GM18519 (cell line): ENCODE measurements around the gene FGF21.

ENCODE experiments used
- ATAC-seq: cut with Tn5 transposase; IDR thresholded peaks from one replicate; pipeline ENCODE4 v1.9.1; 2021; ENCODE audit warnings: mild to moderate bottlenecking, moderate library complexity; ENCODE audit not compliant: unreplicated experiment, low FRiP score

FGF21 gene

DNA sequence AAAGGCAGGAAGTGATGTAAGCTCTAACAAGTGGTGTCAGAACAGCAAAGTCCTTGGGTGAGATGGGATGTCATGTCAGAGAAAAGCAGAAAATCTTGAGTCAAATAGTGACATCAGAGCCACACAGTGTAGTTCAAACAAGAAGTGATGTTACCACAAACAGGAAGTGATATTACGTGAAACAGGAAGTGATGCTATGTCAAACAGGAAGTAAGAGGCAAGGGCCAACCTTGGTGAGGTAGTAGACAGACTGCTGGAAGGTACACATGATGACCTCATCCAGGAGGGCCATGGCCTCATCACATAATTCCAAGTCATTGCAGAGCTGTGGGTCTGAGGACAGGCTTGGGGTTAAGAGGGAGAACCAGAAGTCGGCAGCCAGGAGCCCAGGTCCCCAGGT, 28.8 kb upstream of the FGF21 start:
- no peak for ATAC-seq

DNA sequence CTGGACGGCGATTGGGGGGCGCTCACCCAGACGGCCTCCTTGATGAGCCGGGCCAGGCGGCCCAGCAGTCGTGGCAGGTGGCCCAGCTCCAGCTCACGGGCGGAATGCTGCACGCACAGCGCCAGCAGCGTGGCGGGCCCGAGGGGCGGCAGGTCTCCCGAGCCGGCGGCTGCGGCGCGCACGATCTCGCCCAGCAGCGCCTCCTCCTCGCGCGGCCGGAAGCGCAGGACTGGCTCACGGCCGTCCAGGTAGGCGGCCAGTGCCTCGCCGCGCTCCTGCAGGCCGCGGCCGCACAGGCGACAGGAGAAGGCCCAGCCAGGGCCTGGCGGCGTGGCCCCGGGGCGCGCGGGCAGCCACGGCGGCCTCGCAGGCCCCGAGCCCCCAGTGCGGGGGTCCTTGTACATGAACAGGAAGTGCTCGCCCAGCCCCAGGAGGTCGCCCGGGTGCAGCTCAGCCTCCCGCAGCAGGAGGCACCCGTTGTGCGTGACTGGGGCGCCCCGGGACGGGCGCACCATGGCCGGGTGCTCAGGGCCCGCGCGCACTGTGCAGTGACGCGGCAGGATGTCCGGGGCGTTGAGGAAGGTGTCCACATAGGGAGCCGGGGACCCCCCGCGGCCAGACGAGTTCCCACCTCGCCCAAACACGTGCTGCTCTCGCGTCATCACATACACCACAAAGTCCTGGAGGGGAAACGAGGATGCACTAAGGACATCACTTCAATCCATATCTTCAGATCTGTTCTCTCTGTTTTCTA, 26.2 kb upstream of the FGF21 start:
- no peak for ATAC-seq

DNA sequence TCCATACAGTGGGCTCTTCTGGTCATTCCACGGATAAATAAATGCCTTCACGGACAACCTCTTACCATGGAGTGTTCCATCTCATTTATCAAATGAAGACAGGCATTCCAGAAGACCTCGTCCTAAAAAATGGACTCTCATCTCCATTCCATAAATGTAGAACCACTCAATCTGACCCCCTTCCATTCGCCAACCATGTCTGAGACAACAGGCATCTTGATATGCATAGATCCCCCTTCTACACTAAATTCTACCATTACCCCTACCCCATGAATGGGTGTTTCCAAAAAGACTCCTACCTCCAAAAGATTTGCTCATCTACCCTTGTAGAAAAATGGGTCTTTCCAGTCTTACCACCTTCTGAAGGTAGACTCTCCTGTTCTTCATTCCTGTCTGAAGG, 23.9 kb upstream of the FGF21 start:
- no peak for ATAC-seq

DNA sequence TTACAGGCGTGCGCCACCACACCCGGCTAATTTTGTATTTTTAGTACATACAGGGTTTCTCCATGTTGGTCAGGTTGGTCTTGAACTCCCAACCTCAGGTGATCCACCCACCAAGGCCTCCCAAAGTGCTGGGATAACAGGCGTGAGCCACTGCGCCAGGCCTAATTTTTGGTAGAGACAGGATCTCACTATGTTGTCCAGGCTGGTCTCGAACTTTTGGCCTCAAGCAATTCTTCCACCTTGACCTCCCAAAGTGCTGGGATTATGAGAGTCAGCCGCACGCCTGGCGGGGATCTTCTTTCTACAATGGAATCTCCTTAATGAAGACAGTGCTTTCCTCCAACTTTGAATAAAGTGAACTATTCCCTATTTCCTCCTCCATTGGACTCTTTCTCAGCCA, 20.7 kb upstream of the FGF21 start:
- ATAC-seq: no peak

DNA sequence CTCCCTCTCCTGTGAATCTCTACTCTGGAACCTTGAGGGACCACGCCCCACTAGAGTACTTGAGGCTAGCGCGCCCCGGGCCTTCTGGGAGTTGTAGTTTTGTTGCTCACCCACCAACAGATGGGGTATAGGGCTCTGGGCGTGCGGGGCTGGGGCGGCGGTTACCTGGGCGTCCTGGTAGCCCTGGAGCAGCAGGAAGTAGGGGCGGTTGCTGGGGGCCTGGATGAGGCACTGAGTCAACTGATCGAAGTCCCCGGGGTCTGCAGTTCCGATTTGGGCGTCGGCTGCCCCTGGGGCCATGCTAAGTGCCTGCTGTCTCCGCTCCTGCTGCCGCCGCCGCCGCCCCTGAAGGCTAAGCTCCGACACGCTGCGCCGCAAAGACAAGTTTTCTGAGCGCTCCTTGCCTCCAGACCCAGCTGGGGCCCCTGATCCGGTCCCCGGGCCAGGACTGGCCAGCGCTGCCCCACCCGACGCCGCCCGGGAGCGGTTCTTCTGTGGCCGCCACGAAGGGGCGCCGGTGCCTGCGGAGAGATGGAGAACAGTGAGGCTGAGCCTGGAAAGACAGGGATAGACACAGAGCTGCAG, 20.2 kb upstream of the FGF21 start:
- no peak for ATAC-seq

DNA sequence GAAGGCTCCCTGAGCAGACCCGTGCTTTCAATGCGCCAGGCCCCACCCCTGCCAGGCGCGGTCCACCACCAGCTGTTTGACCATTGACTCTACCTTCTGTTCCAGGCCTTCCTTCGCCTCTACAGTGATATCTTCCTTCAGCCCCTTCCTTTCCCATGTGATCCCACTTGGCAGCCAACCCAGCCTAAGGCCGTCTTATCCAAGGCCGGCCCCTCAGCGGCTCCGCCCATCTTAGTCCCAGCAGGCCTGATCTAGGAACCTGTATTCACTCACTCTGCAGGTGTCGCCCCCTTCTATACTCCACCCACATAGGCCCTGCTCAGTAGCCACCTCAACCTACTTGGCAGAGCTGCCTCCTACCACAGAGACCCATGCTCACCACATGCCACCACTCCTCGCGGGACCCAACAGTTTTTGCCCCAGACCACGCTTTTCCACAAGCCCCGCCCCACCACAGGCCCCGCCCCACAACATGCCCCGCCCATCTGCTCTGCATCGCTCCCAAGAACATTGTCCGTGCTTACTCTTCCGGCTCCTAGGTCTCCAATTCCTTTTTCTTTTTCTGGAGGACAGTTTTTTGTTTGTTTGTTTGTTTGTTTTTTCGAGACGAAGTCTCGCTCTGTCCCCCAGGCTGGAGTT, 17.8 kb upstream of the FGF21 start:
- ATAC-seq: no peak

DNA sequence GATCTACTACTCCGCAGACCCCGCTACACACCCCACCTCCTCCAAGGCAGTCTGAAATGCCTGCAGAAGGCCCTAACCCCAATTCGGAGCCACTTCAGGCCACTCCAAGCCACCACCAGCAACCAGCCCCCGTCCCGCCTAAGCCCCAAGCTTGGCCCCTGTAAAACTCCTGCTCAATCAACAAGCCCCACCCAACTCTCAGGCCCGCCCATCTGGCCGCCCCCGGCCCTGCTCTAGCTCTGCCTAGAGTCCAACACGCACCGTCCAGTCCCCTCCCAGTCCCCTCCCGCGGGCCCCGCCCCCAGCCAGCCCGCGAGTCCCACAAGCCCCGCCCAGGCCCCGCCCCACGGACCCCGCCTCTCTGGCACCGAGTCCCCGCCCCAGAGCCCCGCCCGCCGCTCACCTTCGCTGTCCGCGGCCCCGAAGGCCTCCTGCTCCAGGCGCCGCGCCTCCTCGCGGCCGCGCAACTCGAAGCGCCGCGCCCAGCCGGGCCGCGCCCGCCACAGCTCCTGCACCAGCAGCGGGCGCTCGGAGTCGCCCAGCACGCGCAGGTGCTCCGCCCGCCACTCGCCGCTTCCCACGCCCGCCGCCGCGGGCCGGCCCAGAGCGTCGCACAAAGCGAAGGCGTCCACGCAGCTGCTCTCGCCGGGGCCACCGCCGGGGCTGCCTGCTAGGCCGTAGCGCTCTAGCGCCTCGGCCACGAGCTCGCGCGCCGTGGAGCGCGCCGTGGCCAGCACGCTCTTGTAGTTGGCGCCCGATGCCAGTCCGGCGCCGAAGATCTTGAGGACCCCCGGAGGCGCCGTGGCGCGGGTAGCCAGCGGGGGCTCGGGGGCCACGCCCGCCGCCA, 16.5 kb upstream of the FGF21 start:
- ATAC-seq: peak; percentile 74

DNA sequence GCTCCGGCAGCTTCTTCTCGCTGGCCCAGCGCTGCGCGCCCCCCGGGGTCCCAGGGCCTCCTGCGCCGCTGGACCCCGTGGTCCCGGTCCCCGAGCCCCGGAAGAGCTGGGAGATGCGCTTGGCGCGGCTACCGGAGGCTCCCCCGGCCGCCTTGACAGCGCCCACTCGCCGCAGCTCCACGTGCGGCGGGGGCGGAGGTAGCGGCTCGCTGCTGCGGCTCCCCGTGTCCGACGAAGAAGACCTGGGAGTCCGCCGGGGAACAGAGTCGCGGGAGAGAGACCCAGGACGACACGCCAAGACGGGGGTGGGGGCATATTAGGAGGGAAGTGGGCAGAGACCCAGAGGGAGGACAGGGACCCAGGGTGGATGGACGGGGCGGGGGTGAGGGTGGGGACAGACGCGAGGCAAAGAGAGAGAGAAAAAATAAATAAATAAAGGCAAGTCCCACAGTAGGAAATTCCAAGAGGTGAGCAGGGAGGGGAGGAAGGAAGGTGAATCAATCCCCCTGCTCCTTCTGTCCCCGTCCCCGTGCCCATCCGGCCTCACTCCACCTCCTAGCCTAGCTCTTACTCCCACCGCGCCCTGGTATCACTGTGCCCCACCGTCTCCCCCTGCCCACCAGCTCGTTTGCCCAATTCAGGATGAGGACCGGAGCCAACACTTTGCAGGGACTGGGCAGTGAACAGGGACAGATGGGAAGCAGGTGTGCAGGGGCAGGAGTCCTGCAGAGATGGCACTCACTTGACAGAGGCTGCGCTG, 15.7 kb upstream of the FGF21 start:
- ATAC-seq: peak; percentile 10

DNA sequence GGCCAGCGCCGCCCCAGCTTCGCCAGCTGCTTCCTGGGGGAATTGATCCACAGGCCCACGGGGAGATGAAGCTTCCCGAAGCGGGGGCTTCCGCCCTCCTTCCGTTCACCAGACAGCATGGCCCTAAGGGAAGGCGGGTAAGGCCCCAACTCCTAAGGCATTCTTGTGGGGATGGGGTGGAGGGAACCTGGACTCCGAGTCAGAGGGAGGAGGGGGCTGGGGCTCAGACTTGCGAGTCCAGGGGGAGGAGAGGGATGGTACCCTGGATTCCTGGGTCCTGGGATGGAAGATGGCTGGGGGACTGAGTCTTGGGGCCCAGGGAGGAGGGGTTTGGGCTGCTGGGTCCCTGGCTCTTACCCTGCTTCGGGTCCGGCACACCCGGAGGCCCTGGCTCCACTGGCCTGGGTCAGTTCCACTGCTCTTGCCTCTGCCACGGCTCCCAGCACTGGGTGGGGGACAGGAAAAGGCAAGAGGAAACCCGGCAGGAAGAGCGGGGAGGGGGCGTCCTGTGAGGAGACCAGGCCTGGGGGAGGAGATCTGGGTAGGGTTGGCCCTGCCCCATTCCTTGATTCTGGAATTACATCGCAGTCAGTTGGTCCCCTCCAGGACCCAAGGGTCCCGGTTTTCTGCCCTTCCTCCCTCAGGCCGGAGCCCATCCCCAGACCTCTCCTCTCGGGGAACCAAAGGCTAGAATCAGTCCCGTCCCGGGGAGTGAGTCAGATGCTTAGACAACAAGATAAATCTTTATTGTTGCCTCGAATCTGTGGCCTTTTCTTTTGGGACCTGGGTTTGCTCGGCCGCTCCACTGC, 15.0 kb upstream of the FGF21 start, which contains the start of gene RASIP1:
Gene RASIP1, minus strand, starts transcription at position 447 of the 809 bp plus-strand sequence. Its CDS starts 328 bp downstream, at position 119.
- no peak for ATAC-seq

DNA sequence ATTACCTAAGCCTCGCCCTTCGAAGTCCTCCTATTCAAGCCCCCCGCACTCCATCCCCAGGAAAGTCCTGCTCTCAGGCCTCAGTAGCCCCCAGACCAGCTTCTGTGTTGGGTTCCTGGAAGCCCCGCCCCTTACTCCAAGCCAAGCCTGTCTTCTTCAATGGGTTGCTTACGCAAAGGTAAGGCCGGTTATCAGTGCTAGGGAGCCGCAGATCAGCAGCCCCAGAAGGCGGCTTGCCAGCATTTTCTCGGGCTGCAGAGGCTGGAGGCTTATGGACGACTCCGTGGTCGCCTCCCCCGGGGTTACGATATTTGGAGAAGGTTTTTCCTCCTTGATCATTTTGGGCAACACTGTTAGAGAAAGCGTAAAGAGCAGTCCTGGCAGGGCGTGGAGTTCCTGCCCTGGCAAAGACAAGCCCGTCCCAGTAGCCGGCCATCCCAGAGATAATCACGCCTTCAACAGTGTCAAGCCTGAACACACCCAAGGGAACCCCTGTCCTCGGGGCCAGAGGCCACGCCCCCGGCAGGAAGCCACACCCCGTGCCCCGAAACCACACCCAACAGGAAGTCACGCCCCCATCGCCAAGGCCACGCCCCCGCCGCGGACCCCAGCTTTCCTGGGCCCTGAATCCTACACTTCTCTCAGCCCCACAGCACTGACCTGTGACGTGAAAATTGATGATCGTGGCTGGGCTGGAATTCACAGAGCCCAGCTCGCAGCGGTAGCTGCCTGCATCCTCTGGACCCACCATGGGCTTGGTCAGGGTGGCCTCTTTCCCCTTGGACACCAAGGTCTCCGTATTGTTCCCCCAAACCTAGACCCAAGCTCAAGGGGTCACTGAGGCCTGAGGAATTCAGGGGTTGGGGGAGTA, 14.0 kb upstream of the FGF21 start:
- no peak for ATAC-seq

DNA sequence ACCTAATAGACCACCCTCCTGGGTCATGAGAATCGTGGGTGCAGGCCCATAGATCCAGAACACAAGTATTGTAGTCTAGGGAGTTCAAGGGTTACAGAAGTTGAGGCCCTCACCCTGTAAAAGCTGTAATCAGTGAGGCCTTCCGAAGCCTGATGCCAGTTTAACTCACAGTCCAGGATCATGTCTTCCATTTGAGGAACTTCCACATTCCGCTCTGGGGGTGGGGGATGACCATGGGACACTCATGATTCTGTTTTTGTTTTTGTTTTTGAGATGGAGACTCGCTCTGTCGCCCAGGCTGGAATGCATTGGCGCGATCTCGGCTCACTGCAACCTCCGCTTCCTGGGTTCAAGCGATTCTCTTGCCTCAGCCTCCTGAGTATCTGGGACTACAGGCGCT, 13.2 kb upstream of the FGF21 start:
- ATAC-seq: no peak

DNA sequence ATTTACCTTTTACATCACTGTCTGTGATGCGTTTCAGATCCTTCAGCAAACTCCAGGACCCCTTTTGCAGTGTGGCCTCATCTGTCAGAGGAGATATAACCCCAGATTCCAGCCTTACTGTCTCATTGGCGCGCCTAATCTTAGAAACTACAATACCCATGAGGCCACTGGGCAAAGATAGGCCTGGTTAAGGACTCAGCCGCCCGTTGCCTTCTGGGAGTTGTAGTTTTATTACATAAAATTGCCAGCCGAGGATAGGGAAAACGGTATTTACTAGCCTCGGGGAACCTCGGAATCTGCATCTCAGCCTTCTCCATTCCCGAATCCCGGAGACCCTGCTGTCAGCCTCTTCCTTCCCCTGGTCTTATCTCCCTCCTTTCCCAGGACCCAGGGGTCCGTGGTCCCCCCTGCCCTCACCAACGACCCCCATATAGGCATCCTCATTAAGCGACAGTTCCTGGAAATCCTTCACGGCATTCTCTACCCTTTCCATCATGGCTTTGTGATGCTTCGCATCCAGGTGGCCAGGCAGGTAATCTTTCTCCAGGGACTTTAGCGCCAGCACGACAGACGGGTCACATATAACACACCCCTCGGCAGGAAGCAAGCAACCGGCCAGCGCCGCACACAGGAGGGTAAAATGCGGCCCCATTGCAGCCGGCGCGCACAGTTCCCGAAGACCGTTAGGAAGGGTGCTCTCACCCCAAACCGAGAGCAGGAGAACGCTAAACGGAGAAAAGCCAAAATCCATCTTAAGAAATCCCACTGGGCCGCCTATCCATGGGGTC, 9.9 kb upstream of the FGF21 start:
- no peak for ATAC-seq

DNA sequence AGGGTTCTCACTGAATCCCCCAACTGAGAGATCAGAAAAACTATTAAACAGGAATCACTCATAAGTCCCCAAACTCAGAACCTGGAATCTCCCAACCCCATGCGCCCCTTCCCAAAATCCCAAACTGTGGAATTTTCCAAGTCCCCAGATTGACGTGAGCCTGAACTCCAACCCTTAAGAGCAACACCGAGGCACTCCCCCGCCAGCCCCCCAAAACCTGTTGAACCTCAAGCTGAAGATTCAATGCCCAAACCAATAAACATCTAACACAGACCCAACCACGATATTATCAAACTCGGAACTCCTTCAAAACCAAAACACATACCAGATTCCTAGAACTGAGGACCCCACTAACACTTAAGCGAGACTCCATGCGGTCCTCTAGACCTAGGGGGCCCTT, 9.2 kb upstream of the FGF21 start:
- ATAC-seq: no peak

DNA sequence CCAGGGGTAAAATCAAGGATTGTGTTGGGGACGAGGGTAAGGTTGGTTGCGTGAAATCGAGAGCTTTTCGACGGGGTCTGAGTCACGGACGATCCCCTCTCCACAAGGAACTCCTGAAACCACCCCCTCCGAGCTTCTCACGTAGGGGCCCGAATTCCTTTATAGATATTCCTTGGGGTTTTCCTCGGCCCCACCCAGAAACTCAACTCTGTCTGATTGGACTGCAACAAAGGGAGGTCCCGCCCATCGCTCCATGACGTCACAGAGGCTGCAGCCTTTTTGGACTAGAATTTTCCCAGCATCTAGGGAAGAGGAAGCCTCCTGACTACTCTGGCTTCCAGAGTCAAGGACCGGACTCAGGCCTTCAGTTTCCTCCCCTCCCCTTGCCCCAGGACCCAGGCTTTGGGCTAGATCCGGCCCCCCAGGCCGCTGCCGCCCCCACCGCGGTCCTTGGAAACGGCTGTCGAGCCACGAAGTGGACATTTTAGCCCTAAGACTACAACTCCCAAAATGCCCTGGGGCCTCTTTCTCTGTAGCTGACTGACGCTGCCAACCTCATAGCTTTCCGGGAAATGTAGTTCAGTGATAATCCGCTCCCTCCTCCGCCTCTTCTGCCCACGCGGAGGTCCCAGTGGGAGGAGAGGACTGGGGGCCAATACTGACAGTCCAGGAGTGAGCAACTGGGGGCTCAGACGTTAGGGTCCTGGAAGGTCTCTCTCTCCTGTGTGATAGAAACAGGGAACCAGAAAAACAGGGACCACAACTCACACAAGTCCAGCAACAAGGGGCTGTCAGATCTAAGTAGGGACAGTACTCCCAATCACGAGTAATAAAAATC, 8.4 kb upstream of the FGF21 start, which contains the start of gene IZUMO1:
Gene IZUMO1, minus strand, starts transcription at position 172 of the 838 bp plus-strand sequence. CDS start 1,050 bp downstream, outside the sequence.
- ATAC-seq: no peak

DNA sequence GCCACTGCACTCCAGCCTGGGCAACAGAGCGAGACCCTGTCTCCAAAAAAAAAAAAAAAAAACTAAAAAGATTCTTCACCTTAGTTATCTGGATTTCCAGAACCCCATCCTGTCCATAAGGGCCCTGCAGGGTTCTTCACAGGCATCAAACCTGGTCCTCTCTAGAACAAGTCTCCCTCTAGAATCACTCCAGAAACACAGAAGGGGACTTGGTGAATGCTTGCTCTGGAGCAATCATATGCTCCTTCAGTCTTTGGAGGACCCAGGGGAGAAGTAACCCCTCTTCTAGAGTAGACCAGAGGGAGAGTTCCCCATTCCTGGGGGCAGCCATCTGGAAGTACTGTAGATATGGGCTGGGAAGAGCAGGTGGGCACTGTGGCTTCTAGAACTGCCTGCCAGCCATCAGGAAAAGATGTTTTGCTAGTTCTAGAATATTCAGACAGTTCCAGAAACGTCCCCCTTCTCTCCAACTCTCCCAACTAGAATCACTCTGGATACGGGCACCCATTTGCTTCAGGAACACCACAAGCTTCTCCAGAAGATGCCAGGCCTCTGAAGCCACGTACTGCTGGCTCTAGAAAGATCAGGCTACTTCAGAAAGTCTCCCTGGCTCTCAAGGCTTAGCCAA, 5.6 kb upstream of the FGF21 start:
- no peak for ATAC-seq

DNA sequence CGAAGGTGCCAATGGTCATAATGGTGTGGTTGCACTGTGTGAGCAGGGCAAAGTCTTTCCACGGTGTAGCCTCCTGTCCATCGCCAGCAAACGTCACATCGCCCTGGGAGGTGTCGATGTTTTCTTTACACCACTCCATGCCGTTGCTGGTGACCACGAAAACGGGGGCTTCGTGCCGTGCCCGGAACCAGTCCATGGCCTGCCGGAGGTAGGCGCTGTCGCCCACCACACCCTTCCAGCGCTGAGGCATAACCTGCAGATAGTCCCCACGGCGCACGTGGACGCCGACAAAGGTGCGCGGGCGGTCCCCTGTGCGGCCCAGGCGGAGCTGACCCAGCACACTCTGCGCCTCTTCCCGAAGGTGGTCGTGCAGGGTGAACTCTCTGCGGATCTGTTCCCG, 5.0 kb upstream of the FGF21 start:
- no peak for ATAC-seq
